Kidney (tissue), 14 donors: ENCODE data around the gene CCM2. TPM values are rescaled to one million over a fixed set of nuclear protein-coding genes. Genes with fewer than 3 reads are reported as not detected.

ENCODE experiments used
- DNase-seq, 5 donors: peaks; one replicate each; pipeline ENCODE4 v3.0.0-alpha.2; 2013 to 2020
- FAIRE-seq: peaks from 2 replicates; lab custom pipeline; 2012; peaks lifted over from hg19 to GRCh38; lab: Jason Lieb, UNC
- H3K27ac ChIP-seq, 2 donors: one replicate each; pipeline ENCODE4 v1.7.0; 2013; ENCODE audit warnings: low read depth in 2 of 2, low read length in 2 of 2, inconsistent platforms in 1 of 2
- H3K27me3 ChIP-seq: one replicate; pipeline ENCODE4 v1.7.1; 2013; ENCODE audit warnings: low read length, inconsistent platforms; ENCODE audit not compliant: control insufficient read depth, insufficient read depth
- H3K36me3 ChIP-seq, 3 donors: one replicate each; pipeline versions ENCODE4 v1.7.0 to v1.7.1; 2013; ENCODE audit warnings: low read length in 3 of 3, control low read depth in 1 of 3, inconsistent platforms in 1 of 3; ENCODE audit not compliant: insufficient read depth in 3 of 3, control insufficient read depth in 2 of 3
- H3K4me1 ChIP-seq, 3 donors: one replicate each; pipeline versions ENCODE4 v1.7.0 to v1.7.1; 2013; ENCODE audit warnings: low read length in 3 of 3, inconsistent platforms in 1 of 3, low read depth in 1 of 3; ENCODE audit not compliant: control insufficient read depth in 2 of 3, insufficient read depth in 2 of 3
- H3K4me3 ChIP-seq, 3 donors: one replicate each; pipeline versions ENCODE4 v1.7.0 to v1.8.1; 2013; ENCODE audit warnings: low read length in 3 of 3, control low read depth in 1 of 3, inconsistent platforms in 1 of 3
- H3K9ac ChIP-seq, 3 donors: one replicate each; pipeline versions ENCODE4 v1.7.0 to v1.7.1; 2013; ENCODE audit warnings: low read length in 3 of 3, control low read depth in 1 of 3, inconsistent platforms in 1 of 3
- H3K9me3 ChIP-seq, 3 donors: one replicate each; pipeline versions ENCODE4 v1.7.0 to v1.7.1; 2013; ENCODE audit warnings: low read length in 3 of 3, control low read depth in 1 of 3, inconsistent platforms in 1 of 3; ENCODE audit not compliant: control insufficient read depth in 2 of 3, insufficient read depth in 1 of 3
- intact Hi-C: fragments of 100-400 bp; cut with DNase I; formaldehyde crosslinking; loops from one replicate; pipeline ENCODE4 v1.11.1; 2022
- polyA plus RNA-seq: library from polyadenylated mRNA; stranded (reverse); fragments of 350-450 nt; fragmentation: Illumina TruSeq; extraction: RNeasy Lipid Tissue Mini Kit (QIAGEN cat#74804); gene quantifications from one replicate; pipeline ENCODE4 v1.2.3, GENCODE V29; 2014; ENCODE audit warnings: low read depth, low replicate concordance; ENCODE audit not compliant: insufficient read depth
- total RNA-seq: library from RNA; stranded (reverse); fragmentation: NEBNext Ultra II Directional; extraction: Animal tissue kit (Norgen Biotek cat#: 25700); gene quantifications from one replicate; pipeline ENCODE4 v1.2.1, GENCODE V29; 2021
- TF ChIP-seq, protein P1 (sequence below): IDR thresholded peaks from 3 replicates; pipeline ENCODE4 v1.5.1; 2012; ENCODE audit warnings: mild to moderate bottlenecking, moderate library complexity, borderline replicate concordance; ENCODE audit not compliant: insufficient read depth; ENCODE audit errors: extremely low read depth
- donor health status: control.
- donor health status: control.
- donor health status: control.
- donor health status: control.
- donor health status: control.
- donor health status: DM: yes; HTN: yes; CAD: no.
- donor health status: Normal renal cell carcinoma (clear cell type).

CCM2 gene
- total and polyA plus RNA-seq, 2 donors from 2014 or later = 35.0 to 37.8 TPM

DNA sequence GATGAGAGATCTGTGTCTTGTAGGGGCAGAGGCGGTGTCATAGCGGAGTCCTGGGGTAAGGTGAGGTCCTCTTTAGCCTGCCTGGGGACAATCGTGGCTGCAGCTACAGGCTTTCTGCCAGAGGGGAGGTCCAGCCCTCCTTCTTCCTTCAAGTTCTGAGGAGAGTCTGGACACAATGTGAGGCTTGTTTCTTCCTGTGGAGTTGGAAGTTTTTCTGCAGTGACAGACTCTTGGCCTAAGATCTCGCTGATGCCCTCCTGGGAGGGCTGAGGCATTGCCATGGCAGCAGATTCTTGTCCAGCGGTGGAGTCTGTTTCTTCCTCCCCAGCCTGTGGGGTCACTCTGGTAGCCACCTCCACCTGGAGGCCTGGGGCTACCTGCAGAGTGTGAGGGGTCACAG, 84.3 kb downstream of the CCM2 start:
- TF ChIP-seq, protein P1, sequence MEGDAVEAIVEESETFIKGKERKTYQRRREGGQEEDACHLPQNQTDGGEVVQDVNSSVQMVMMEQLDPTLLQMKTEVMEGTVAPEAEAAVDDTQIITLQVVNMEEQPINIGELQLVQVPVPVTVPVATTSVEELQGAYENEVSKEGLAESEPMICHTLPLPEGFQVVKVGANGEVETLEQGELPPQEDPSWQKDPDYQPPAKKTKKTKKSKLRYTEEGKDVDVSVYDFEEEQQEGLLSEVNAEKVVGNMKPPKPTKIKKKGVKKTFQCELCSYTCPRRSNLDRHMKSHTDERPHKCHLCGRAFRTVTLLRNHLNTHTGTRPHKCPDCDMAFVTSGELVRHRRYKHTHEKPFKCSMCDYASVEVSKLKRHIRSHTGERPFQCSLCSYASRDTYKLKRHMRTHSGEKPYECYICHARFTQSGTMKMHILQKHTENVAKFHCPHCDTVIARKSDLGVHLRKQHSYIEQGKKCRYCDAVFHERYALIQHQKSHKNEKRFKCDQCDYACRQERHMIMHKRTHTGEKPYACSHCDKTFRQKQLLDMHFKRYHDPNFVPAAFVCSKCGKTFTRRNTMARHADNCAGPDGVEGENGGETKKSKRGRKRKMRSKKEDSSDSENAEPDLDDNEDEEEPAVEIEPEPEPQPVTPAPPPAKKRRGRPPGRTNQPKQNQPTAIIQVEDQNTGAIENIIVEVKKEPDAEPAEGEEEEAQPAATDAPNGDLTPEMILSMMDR = no peak
- no peak for FAIRE-seq
- intact Hi-C loops = no loop called here

DNA sequence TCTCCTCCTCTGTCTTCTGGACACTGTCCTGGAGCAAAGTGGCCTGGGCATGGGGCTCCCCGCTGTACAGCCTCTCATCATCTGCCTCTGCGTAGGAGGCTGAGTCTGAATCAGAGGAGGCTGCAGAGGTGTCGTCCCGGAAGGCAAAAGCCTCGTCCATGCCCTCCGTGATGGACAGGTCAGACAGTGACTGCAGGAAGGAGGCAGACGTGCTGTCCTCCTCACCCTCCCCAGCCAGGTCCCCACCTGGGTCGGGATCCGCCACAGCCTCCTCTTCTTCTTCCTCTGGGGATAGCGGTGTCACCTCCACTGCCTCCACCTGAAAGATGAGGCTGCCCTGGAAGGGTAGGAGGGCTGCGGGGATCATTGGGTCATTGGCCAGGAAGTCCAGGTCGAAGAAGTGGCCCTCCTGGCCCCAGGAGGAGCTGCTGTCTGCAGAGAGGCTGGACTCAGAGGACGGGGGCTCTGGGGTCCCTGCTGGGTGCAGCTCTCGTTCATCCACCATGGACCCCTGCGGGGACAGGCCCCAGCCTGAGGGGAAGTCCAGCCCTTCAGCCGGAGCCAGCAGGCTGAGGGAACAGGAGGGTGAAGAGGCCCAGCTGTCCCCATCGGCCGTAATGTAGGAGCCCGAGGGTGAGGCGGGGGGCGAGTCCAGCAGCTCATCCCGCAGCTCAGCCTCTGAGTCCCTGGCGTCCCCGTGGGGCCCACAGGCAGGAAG, 85.1 kb downstream of the CCM2 start:
- H3K9ac ChIP-seq = no peak overlapping the region
- H3K36me3 ChIP-seq = no peaks in the 10 kb centered on the region
- H3K4me1 ChIP-seq = peaks cover 0 to 2% (median 0%) of the 10 kb centered on the region in 3 donors
- TF ChIP-seq, protein P1 = no peak
- H3K27me3 ChIP-seq = no peaks in the 10 kb centered on the region
- H3K27ac ChIP-seq = no peak overlapping the region
- peak in 3 of 5 donors; percentile 21 to 75 (median 65) for DNase-seq
- FAIRE-seq = no peak
- no peaks in the 10 kb centered on the region for H3K9me3 ChIP-seq
- intact Hi-C loops = no loop called here
- H3K4me3 ChIP-seq = no peak overlapping the region

More for the DNA sequence above, 84.3 kb downstream of the CCM2 start:
- H3K9ac ChIP-seq = no peak overlapping the region
- H3K4me1 ChIP-seq = peaks cover 0 to 2% (median 0%) of the 10 kb centered on the region in 3 donors
- no peaks in the 10 kb centered on the region for H3K9me3 ChIP-seq
- H3K27ac ChIP-seq = no peak overlapping the region
- H3K27me3 ChIP-seq = no peaks in the 10 kb centered on the region
- DNase-seq = peak in 1 of 5 donors; percentile 32
- no peak overlapping the region for H3K4me3 ChIP-seq
- no peaks in the 10 kb centered on the region for H3K36me3 ChIP-seq

DNA sequence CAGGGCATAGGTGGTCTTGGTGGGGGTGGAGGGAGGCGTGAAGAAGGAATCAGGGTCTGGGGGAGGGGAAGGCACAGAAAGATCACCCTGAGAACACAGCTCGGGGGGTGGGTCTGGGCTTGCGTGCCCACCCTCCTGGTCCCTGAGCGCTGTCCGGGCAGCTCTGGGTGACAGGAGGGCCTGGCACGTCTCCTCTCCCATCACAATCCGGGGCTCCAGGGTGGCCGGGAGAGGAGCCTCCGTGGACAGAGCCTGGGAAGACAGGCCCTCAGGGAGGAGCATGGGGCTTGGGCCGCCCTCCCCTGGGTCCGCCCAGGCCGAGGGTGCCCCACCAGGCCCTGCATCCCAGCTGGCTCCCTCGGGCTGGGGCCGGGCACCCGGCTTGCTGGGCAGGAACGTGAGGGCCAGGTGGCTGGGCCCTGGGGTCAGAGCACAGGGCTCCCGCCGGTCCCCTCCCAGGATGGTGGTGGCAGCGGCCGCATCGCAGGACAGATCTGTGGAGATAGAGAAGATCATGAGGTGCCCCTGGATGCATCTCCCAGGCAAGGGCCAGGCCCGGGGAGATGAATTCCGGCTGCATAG, 85.7 kb downstream of the CCM2 start:
- Histone ChIP-seq H3K4me1 (peaks cover 0 to 2% (median 0%) of the 10 kb centered on the region in 3 donors), H3K27me3 (no peaks in the 10 kb centered on the region), H3K27ac (no peak overlapping the region), H3K9me3 (no peaks in the 10 kb centered on the region), H3K4me3 (no peak overlapping the region), H3K9ac (no peak overlapping the region), H3K36me3 (no peaks in the 10 kb centered on the region)
- TF ChIP-seq, protein P1 = no peak
- FAIRE-seq (no peak), DNase-seq (peak in 1 of 5 donors; percentile 68)
- intact Hi-C loops = no loop called here
